Ramos (cell line): Measurements from ENCODE around the gene ADAMTS20.
"Not testable (repeated sequence)": the region's sequence is repeated elsewhere in the genome, so short reads cannot be mapped to it uniquely, and the experiment has no call there.

Experiments
- in situ Hi-C: fragments of 300-500 bp; cut with MboI; formaldehyde crosslinking; loops from one replicate; pipeline ENCODE4 v1.14.3; 2022; ENCODE audit warnings: low sequenced_read_pairs; ENCODE audit not compliant: unreplicated experiment

ADAMTS20 gene

GRCh38 chr12:43551971-43552559 is at the start of gene ADAMTS20:
TSS of gene ADAMTS20 (minus strand) at chr12:43552203. CDS start at chr12:43551921, 282 bp downstream.
- in situ Hi-C loops: no loop called here

- in situ Hi-C loops: no loop called here
These were observed 47.7 kb upstream of the ADAMTS20 start for GRCh38 chr12:43599708-43600107.

GRCh38 chr12:43599066-43599465 is 47.1 kb upstream of the ADAMTS20 start:
- in situ Hi-C loops: no loop called here

GRCh38 chr12:43590307-43590706 is 38.3 kb upstream of the ADAMTS20 start:
- in situ Hi-C loops: no loop called here

- in situ Hi-C loops: no loop called here
These were observed 34.7 kb upstream of the ADAMTS20 start for GRCh38 chr12:43586646-43587245.

- in situ Hi-C loops: no loop called here
These were observed 33.7 kb upstream of the ADAMTS20 start for GRCh38 chr12:43585676-43586075.

GRCh38 chr12:43580601-43581000 is 28.6 kb upstream of the ADAMTS20 start:
- in situ Hi-C loops: no loop called here

GRCh38 chr12:43579206-43579605 is 27.2 kb upstream of the ADAMTS20 start:
- in situ Hi-C loops: no loop called here

GRCh38 chr12:43578782-43579181 is 26.8 kb upstream of the ADAMTS20 start:
- in situ Hi-C loops: no loop called here

GRCh38 chr12:43577381-43577780 is 25.4 kb upstream of the ADAMTS20 start:
- in situ Hi-C loops: no loop called here

GRCh38 chr12:43576162-43576561 is 24.2 kb upstream of the ADAMTS20 start:
- in situ Hi-C loops: no loop called here

- in situ Hi-C loops: no loop called here
These were observed 19.9 kb upstream of the ADAMTS20 start for GRCh38 chr12:43571885-43572284.

GRCh38 chr12:43556057-43556456 is 4.1 kb upstream of the ADAMTS20 start:
- in situ Hi-C loops: no loop called here

- in situ Hi-C loops: no loop called here
These were observed 578 bp downstream of the ADAMTS20 start for GRCh38 chr12:43551279-43551970.

GRCh38 chr12:43550831-43551271 is 1.2 kb downstream of the ADAMTS20 start:
- in situ Hi-C loops: no loop called here

- in situ Hi-C loops: no loop called here
These were observed 7.3 kb downstream of the ADAMTS20 start for GRCh38 chr12:43544703-43545102.

- in situ Hi-C loops: no loop called here
These were observed 11.5 kb downstream of the ADAMTS20 start for GRCh38 chr12:43540470-43540869.

- in situ Hi-C loops: not testable (repeated sequence)
These were observed 14.3 kb downstream of the ADAMTS20 start for GRCh38 chr12:43537675-43538074.

- in situ Hi-C loops: no loop called here
These were observed 36.0 kb downstream of the ADAMTS20 start for GRCh38 chr12:43516045-43516444.

GRCh38 chr12:43501703-43502102 is 50.3 kb downstream of the ADAMTS20 start:
- in situ Hi-C loops: no loop called here

- in situ Hi-C loops: no loop called here
These were observed 58.7 kb downstream of the ADAMTS20 start for GRCh38 chr12:43493261-43493797.
